Measurements from ENCODE around the gene ZNF844.

The ZNF844 gene

DNA sequence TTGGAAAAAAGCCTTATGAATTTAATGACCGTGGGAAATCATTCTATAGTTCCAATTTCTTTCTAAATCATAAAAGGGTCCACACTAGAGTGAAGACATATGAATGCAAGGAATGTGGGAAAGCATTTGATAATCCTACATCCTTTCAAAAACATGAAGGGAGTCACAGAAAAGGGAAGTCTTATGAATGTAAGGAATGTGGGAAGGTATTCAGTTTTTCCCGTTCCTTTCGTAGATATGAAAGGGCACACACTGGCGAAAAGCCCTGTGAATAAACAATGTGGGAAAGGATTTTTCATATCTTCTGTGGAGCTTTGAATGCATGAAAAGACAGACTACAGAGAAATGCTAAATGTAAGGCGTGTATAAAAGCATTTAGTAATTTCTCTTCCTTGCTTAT, 48.6 kb downstream of the ZNF844 start:
- peaks cover 56% of the 10 kb centered on the region for H3K9me3 Mint-ChIP-seq
- no peak overlapping the region for H3K4me3 Mint-ChIP-seq
- H3K4me1 Mint-ChIP-seq (ENCODE audit: low read depth): no peaks in the 10 kb centered on the region
- H3K36me3 Mint-ChIP-seq (ENCODE audit: low read depth): peaks cover 36% of the 10 kb centered on the region
- no peaks in the 10 kb centered on the region for H3K27me3 Mint-ChIP-seq (ENCODE audit: low read depth)
- H3K27ac Mint-ChIP-seq: no peak overlapping the region

DNA sequence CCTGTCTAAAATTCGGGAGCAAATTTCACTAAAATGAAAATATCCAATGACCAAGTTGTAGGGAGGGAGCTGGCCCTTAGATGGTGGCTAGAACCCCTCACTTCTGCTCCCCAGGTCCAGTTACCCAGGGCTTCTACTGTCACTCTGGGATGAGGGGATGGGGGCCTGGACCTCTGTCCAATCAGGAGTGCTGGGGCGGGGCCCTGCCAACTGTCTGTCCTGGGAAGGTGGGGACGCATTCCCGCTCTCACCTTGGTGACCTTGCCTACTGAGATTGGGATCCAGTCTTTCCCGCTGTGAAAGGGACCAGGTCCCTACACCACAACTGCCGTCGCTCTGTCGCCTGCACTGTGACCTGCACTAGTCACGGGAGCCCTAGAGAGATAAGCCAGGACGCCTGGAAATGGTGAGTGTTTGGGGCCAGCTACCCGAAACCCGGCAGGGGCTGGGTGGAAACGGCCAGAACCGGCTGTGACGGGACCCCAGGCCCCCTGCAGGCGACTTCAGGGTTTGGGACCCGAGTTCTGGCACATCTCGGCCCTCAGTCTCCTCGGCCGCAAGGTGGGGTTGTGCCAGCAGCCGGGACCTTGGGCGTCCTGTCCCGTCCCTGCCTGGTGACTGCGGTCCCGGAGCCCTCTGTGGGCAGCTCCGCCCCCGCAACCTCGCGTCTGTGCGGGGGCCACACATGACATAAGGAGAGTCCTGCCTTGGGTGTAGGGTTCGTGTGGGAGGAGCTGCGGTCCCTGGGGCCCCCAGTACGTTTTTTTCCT, 52.9 kb downstream of the ZNF844 start:
- Mint-ChIP-seq H3K27ac (no peak overlapping the region), H3K4me1 (ENCODE audit: low read depth) (no peaks in the 10 kb centered on the region), H3K36me3 (ENCODE audit: low read depth) (peaks cover 17% of the 10 kb centered on the region), H3K9me3 (peaks cover 42% of the 10 kb centered on the region), H3K4me3 (no peak overlapping the region), H3K27me3 (ENCODE audit: low read depth) (no peaks in the 10 kb centered on the region)

DNA sequence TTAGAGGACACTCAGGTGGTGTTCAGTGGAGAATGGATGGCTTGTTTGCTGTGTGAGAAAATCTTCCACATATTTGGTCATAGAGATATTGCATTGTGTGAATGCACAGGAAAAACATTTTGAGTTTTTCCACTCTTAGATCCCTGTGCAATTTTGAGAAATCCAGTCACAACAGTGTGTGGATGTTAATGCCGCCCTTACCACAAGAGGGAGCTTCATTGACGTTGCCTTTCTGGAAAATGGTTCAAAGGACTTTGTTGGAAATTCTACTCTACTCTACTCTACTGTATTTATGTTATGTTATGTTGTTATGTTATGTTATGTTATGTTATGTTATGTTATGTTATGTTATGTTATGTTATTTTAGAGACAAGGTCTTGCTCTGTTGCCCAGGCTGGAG, 62.2 kb downstream of the ZNF844 start:
- Mint-ChIP-seq H3K4me1 (ENCODE audit: low read depth) (no peaks in the 10 kb centered on the region), H3K27me3 (ENCODE audit: low read depth) (no peaks in the 10 kb centered on the region), H3K27ac (no peak overlapping the region), H3K9me3 (peaks cover 43% of the 10 kb centered on the region), H3K36me3 (ENCODE audit: low read depth) (peaks cover 14% of the 10 kb centered on the region), H3K4me3 (no peak overlapping the region)

All from T-helper 1 cell treated with Interleukin-12 subunit alpha and Interleukin-12 subunit beta and Interleukin-4 antibody, amounts not matched to agents 30 μg/mL and 1 μg/mL, for 36 hours (primary cell).